Hepatic stellate cell (primary cell): ENCODE measurements around the gene C11orf21.

ENCODE experiments used
- DNase-seq: peaks from one replicate; pipeline ENCODE4 v3.0.0; 2011; ENCODE audit warnings: low spot score

Gene C11orf21

GRCh38 chr11:2308713-2309112 lies 7.0 kb upstream of the C11orf21 start:
- no peak for DNase-seq

DNA sequence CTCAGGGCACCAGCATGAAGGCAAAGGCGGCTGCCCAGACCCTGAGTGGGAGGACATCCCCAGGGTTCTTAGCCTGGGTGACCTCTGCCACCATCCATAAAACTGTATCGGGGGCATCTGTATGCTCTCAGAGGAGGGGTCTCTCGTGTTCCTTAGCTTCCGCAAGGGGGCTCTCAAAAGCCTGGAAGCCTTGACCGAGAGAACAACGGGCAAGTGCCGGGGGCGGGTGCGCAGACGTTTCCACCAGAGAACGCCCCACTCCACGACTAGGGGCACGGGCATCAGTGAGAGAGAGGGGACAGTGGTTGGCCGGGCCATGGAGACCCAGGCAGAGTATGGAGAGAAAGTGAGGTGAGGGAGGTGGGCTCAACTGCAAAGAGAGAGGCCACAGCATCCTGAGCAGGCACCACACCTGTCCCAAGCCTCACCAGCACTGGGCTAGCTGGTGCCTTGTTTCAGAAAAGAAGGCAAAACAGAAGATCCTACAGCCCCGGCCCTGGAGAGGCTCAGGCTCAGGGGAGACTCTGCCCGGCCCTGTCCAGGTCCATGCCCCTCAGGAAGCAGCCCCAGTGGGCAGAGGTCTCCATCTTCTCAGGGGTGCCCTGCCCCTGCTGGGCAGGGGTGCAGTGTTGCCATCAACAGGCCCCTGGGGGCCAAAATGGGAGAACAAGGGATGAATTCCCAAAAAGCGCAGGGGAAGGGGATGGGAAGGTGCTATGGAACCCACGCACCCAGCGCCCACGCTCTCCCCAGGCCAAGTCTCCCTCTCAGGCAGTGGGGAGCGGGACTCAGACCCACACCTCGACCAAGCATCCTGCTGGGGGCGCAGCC lies 6.0 kb upstream of the C11orf21 start:
- DNase-seq, result no peak

- DNase-seq, result peak; percentile 58
Observed at GRCh38 chr11:2306877-2307500, 5.3 kb upstream of the C11orf21 start.

GRCh38 chr11:2306452-2306823 lies 4.7 kb upstream of the C11orf21 start:
- peak; percentile 80 for DNase-seq

DNA sequence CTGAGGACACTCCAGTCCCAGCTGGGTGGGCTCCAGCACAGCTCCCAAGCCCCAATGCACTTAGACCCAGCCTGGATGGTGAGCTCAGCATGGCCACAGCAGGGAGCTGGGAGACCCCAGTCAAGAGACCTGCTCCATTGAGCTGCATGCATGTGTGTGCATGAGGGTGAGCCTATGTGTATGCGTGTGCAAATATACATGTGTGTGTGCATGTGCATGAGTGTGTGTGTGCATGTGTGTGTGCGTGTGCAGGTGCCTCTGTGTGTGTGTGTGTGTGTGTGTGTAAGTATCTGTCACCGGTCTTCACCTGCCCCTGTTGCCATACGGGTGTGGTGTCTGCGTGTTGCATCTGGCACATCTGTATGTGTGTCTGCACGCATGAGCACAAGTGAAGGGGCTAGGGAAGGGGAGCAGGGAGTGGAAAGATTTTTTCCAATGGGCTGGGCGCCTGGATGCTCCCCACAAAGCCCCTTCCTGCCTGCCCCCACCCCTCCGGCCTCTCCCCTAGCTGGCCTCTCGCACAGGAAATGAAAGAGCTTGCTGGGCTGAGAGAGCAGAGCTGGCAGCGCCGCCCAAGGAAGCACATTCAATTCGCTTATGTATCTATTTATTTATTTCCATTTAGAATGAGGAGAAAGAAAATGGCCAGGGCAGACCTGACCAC lies 4.2 kb upstream of the C11orf21 start:
- peak; percentile 43 for DNase-seq

DNA sequence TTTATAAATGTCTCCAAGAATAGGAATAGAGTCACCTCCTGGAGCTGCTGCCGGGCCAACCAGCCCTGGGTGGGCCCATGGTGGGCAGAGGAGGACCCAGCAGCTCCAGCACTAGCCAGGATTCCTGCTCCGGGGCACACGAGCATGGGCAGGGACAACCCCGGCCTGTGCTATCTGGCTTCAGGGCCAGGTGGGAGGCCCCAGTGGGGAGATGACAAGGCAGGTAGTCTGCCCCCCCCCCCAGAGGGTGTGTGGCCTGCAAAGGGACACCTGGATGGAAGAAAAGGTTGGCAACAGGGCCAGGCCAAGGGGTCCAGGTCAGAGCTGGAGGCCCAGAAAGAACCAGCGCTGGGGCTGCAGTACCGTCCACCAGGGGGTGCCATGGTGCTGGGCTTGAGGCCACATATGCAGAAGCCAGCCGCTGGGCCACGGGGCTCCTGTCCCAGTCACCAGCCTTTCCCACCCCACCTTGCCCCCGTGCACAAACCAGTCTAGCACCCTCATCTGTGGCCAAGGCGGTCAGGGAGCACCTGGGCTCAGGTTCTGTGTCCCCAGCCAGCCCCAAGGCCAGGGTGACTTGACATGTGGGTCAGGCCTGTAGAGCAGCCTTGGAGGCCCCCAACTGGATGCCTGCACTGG lies 3.5 kb upstream of the C11orf21 start:
- DNase-seq, result peak; percentile 83

- no peak for DNase-seq
Observed at GRCh38 chr11:2304506-2305139, 2.9 kb upstream of the C11orf21 start.

DNA sequence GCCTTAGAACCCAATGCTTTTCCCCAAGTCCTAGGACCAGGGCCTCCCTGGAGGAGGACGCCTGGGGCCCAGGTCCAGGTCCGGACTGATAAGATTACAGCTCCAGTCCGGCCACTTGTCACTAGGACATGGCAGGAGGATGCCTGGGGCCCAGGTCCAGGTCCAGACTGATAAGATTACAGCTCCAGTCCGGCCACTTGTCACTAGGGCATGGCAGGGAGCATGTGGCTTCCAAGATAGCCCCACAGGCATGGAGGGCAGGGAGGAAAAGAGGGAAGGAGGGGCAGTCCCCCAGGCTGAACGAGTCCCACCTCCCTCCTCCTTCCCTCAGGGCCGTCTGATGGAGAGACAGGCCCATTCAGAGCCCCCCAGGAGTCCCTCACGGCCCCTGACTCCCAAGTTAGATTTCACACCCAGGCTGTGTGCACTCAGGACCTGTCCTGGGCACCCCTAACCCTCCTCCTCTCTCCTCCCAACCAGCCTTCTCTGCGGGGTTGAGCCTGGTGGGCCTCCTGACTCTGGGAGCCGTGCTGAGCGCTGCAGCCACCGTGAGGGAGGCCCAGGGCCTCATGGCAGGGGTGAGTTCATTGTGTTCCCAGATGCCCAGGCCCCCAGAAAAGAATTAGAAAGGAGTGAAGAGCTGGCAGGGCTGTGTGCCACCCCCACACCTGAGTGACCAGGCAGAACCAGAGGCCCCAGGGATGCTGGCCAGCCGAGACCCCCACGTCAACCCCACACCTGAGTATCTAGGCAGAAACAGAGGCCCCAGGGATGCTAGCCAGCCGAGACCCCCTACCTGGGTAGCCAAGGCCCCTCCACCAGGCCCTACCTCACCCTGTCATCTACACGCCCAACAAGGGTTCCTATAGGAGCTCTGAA lies 2.1 kb upstream of the C11orf21 start:
- DNase-seq, result no peak

- no peak for DNase-seq
Observed at GRCh38 chr11:2302896-2303626, 1.3 kb upstream of the C11orf21 start.

DNA sequence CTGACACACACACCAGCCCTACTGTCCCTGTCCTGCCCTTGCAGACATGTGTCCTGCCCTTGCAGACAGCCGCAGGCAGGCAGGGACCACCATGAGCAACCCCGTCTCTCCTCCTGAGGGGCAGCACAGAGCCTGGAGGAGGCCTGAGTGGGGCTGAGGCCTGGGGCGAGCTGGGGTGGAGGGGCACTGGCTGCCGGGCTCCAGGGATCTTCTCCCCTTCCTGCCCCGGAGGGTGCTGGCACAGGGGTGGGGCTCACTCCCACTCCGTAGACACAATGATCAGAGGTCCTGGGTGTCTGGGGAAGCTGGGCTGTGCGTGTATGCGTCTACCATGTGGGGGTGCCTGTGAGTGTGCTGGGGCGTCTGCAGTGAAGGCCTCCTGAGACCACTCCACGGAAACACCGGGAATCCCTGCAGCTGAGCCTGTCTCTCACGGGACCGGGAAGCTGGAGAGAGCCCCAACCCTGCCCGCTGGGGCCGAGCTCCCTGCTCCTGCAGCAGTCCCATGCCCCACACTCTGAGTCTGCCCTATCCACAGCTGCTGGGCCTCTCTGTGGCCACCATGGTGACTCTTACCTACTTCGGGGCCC lies 683 bp upstream of the C11orf21 start:
- DNase-seq, result no peak

GRCh38 chr11:2300936-2301630 lies 635 bp downstream of the C11orf21 start:
- no peak for DNase-seq

GRCh38 chr11:2300290-2300935 lies 1.3 kb downstream of the C11orf21 start:
- no peak for DNase-seq

DNA sequence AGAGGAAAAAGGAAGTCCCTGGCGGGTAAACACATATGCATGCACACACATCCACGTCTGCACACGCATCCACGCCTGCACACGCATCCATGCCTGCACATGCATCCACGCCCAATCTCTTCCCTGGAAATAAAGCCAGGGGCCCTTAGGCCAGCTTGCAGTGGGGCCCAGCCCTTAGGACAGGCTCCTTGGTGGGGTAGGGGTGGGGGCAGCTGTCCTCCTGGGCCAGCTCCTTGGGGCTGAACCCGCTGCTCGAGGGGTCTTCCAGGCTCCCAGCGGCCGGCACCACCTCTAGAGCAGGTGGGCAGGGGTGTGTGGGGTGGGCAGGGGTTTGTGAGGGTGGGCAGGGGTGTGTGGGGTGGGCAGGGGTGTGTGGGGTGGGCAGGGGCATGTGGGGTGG lies 1.9 kb downstream of the C11orf21 start:
- DNase-seq, result no peak

GRCh38 chr11:2298795-2299761 lies 2.6 kb downstream of the C11orf21 start:
- DNase-seq, result no peak

DNA sequence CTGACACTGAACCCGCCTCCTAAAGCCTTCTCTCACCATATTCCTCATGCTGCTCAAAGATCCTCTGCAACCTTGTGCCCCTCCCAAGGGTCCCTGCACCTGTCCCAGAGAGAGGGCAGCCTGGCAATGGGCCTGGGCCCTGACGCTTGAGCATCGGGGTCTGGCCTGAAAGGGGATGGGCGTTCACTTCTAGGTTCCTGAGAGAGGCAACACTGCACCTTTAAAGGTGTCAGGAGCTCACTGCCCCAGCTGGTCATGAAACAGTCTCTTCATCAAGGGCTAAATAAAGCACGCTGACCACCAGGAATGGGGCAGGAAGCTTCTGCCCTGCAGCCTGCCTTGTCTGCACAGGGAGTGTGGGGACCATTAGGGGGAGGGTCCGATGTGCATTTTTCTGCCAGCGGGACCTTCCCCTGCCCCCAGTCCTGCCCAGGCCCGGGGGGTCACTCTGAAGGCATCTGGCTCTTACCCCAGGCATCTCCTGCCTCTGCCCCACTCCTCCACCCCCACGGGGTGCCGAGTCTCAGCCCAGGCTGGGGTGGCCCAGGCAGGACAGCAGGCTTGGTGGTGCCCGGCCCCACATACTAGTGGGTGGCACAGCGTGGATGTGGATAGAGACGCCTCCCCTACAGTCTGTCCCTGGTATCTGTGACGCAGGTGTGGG lies 3.5 kb downstream of the C11orf21 start:
- no peak for DNase-seq

DNA sequence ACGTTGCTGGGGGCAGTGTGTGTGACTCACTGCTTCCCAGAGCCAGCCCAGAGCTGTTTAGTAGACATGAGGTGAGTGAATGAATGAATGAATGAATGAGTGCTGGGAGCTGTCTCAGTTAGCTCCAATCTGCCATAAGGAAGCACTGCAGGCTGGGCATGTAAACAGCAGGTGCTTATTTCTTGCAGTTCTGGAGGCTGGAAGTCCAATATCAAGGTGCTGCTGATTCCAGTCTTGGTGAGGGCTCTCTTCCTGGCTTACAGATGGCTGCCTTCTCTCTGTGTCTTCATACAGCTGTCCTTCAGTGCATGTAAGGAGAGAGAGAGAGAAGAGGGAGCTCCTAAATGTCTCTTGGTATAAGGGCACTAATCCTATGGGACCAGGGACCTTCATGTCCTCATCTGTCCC lies 4.1 kb downstream of the C11orf21 start:
- no peak for DNase-seq
